Measurements from ENCODE around the gene KATNBL1.
"Not testable (repeated sequence)": the region's sequence is repeated elsewhere in the genome, so short reads cannot be mapped to it uniquely, and the experiment has no call there.

KATNBL1 gene

GRCh38 chr15:34203305-34203704 is 6.6 kb downstream of the KATNBL1 start:
- DNase-seq (ENCODE audit: low read depth) = no peak

- not testable (repeated sequence) for DNase-seq (ENCODE audit: low read depth)
Observed at GRCh38 chr15:34193272-34193671, 16.6 kb downstream of the KATNBL1 start.

GRCh38 chr15:34188711-34189110 is 21.2 kb downstream of the KATNBL1 start:
- no peak for DNase-seq (ENCODE audit: low read depth)

- no peak for DNase-seq (ENCODE audit: low read depth)
Observed at GRCh38 chr15:34185666-34186065, 24.2 kb downstream of the KATNBL1 start.

- no peak for DNase-seq (ENCODE audit: low read depth)
Observed at GRCh38 chr15:34182942-34183341, 27.0 kb downstream of the KATNBL1 start.

GRCh38 chr15:34179234-34179633 is 30.7 kb downstream of the KATNBL1 start:
- DNase-seq (ENCODE audit: low read depth) = no peak

- DNase-seq (ENCODE audit: low read depth) = not testable (repeated sequence)
Observed at GRCh38 chr15:34165987-34166573, 43.8 kb downstream of the KATNBL1 start.

GRCh38 chr15:34161329-34161963 is 48.5 kb downstream of the KATNBL1 start:
- DNase-seq (ENCODE audit: low read depth) = no peak

GRCh38 chr15:34160735-34161134 is 49.2 kb downstream of the KATNBL1 start:
- no peak for DNase-seq (ENCODE audit: low read depth)

GRCh38 chr15:34158355-34158754 is 51.5 kb downstream of the KATNBL1 start:
- DNase-seq (ENCODE audit: low read depth) = no peak

GRCh38 chr15:34155859-34156258 is 54.0 kb downstream of the KATNBL1 start:
- DNase-seq (ENCODE audit: low read depth) = no peak

GRCh38 chr15:34154725-34155204 is 55.1 kb downstream of the KATNBL1 start:
- no peak for DNase-seq (ENCODE audit: low read depth)

- DNase-seq (ENCODE audit: low read depth) = no peak
Observed at GRCh38 chr15:34147371-34148140, 62.3 kb downstream of the KATNBL1 start.

GRCh38 chr15:34133511-34133910 is 76.4 kb downstream of the KATNBL1 start:
- no peak for DNase-seq (ENCODE audit: low read depth)

GRCh38 chr15:34132881-34133280 is 77.0 kb downstream of the KATNBL1 start:
- no peak for DNase-seq (ENCODE audit: low read depth)

- no peak for DNase-seq (ENCODE audit: low read depth)
Observed at GRCh38 chr15:34128898-34129297, 81.0 kb downstream of the KATNBL1 start.

- DNase-seq (ENCODE audit: low read depth) = no peak
Observed at GRCh38 chr15:34126522-34126921, 83.4 kb downstream of the KATNBL1 start.

- no peak for DNase-seq (ENCODE audit: low read depth)
Observed at GRCh38 chr15:34125945-34126344, 84.0 kb downstream of the KATNBL1 start.

- no peak for DNase-seq (ENCODE audit: low read depth)
Observed at GRCh38 chr15:34124651-34125050, 85.2 kb downstream of the KATNBL1 start.

- DNase-seq (ENCODE audit: low read depth) = no peak
Observed at GRCh38 chr15:34122771-34123183, 87.1 kb downstream of the KATNBL1 start.

GRCh38 chr15:34121786-34122185 is 88.1 kb downstream of the KATNBL1 start:
- DNase-seq (ENCODE audit: low read depth) = not testable (repeated sequence)

GRCh38 chr15:34120420-34120819 is 89.5 kb downstream of the KATNBL1 start:
- not testable (repeated sequence) for DNase-seq (ENCODE audit: low read depth)

- no peak for DNase-seq (ENCODE audit: low read depth)
Observed at GRCh38 chr15:34119291-34119690, 90.6 kb downstream of the KATNBL1 start.
